K562 (cell line): ENCODE results near the gene DCAF11. TPM values are rescaled to one million over a fixed set of nuclear protein-coding genes. Genes with fewer than 3 reads are reported as not detected.

Experiments
- ATAC-seq: fragments of 200-7000 bp; cut with Tn5 transposase; 3 replicates; pipeline ENCODE4 v1.9.1; 2020; ENCODE audit warnings: moderate library complexity
- BruUV-seq: library from RNA; stranded (reverse); fragments of 400-500 nt; replicated peaks from 2 replicates; lab custom pipeline; 2021; lab: Mats Ljungman, UMichigan
- CTCF ChIA-PET: fragments of 300-600 bp; formaldehyde crosslinking; extraction: SDS; loops from one replicate; lab custom pipeline; 2021; ENCODE audit warnings: low intra/inter-chr PET ratio; lab: Yijun Ruan, JAX
- POLR2A ChIA-PET: fragments of 300-600, 350-650 bp; sonication (Branson Sonifier 250); formaldehyde crosslinking; extraction: SDS; loops from one replicate; lab custom pipeline; 2021; ENCODE audit warnings: antibody characterized with exemption, inconsistent platforms; lab: Yijun Ruan, JAX
- DNase-seq, 4 experiments: peaks; one replicate each; pipeline versions ENCODE4 v3.0.0 to v3.0.0-alpha.2; 2011 to 2018; ENCODE audit warnings: low spot score in 3 of 4, mixed read lengths in 3 of 4; ENCODE audit errors: extremely low read depth in 1 of 4
- FAIRE-seq: peaks from 2 replicates; lab custom pipeline; 2011; peaks lifted over from hg19 to GRCh38; lab: Jason Lieb, UNC
- H2AFZ ChIP-seq: 2 replicates; pipeline ENCODE4 v1.6.0; 2011; ENCODE audit warnings: low read depth, low read length, control low read depth, inconsistent platforms
- H3K27ac ChIP-seq: fragments of 200-600 bp; 3 replicates; pipeline ENCODE4 v1.8.0; 2011; ENCODE audit warnings: low read depth, mild to moderate bottlenecking, control low read depth, inconsistent platforms, low read length, moderate library complexity, mixed read lengths; ENCODE audit errors: extremely low read depth
- H3K27me3 ChIP-seq, 2 experiments: fragments of 300-600 bp in 1 of 2; 2 replicates in 1 of 2; 3 replicates in 1 of 2; pipeline versions ENCODE4 v1.6.0 to v1.8.0; 2011; ENCODE audit warnings: inconsistent platforms in 2 of 2, low read length in 2 of 2, mild to moderate bottlenecking in 1 of 2, mixed read lengths in 1 of 2, moderate library complexity in 1 of 2; ENCODE audit not compliant: control insufficient read depth in 2 of 2, insufficient read depth in 2 of 2
- H3K36me3 ChIP-seq: fragments of 300-600 bp; 3 replicates; pipeline ENCODE4 v1.8.0; 2011; ENCODE audit warnings: mild to moderate bottlenecking, low read length, inconsistent platforms; ENCODE audit not compliant: control insufficient read depth, insufficient read depth
- H3K4me1 ChIP-seq, 2 experiments: fragments of 200-600 bp in 1 of 2; replicated peaks in 1 of 2; 2 replicates in 1 of 2; 3 replicates in 1 of 2; pipeline versions ENCODE4 v1.5.1 to v1.8.0; 2011; ENCODE audit warnings: inconsistent platforms in 2 of 2, low read length in 2 of 2, mild to moderate bottlenecking in 1 of 2, mixed read lengths in 1 of 2, moderate library complexity in 1 of 2; ENCODE audit not compliant: control insufficient read depth in 2 of 2, insufficient read depth in 2 of 2
- H3K4me2 ChIP-seq: 2 replicates; pipeline ENCODE4 v1.6.1; 2011; ENCODE audit warnings: low read length, control low read depth, inconsistent platforms, mixed read lengths; ENCODE audit not compliant: insufficient read depth
- H3K4me3 ChIP-seq: fragments of 200-600 bp; sonication (generic), shearing (Covaris generic); 2 replicates; pipeline ENCODE4 v1.5.1; 2016; ENCODE audit warnings: control low read depth, inconsistent platforms
- H3K79me2 ChIP-seq: fragments of 200-600 bp; 3 replicates; pipeline ENCODE4 v1.8.0; 2011; ENCODE audit warnings: low read length, inconsistent platforms; ENCODE audit not compliant: control insufficient read depth, insufficient read depth
- H3K9ac ChIP-seq, 2 experiments: 2 replicates each; pipeline versions ENCODE4 v1.6.0 to v1.6.1; 2011; ENCODE audit warnings: low read depth in 2 of 2, low read length in 2 of 2, control low read depth in 1 of 2, inconsistent platforms in 1 of 2, mild to moderate bottlenecking in 1 of 2, mixed read lengths in 1 of 2; ENCODE audit not compliant: insufficient read depth in 1 of 2
- H3K9me1 ChIP-seq: one replicate; pipeline ENCODE4 v1.6.0; 2011; ENCODE audit warnings: inconsistent platforms, mild to moderate bottlenecking, low read length, moderate library complexity; ENCODE audit not compliant: control insufficient read depth, insufficient read depth
- H3K9me3 ChIP-seq: replicated peaks from 2 replicates; pipeline ENCODE4 v1.5.1; 2011; ENCODE audit warnings: low read depth, low read length, inconsistent platforms; ENCODE audit not compliant: control insufficient read depth, insufficient read depth
- H4K20me1 ChIP-seq: replicated peaks from 2 replicates; pipeline ENCODE4 v1.6.1; 2011; ENCODE audit warnings: low read length, inconsistent platforms, mixed read lengths; ENCODE audit not compliant: control insufficient read depth, insufficient read depth
- IRF1 ChIP-seq: sonication (generic); formaldehyde crosslinking; IDR thresholded peaks from 2 replicates; pipeline ENCODE4 v1.8.0; 2022; ENCODE audit warnings: missing genetic modification reagents, mild to moderate bottlenecking, borderline replicate concordance
- NUFIP1 ChIP-seq: fragments of 450-650 bp; IDR thresholded peaks from 2 replicates; pipeline ENCODE4 v1.6.1; 2018; ENCODE audit not compliant: partially characterized antibody
- RBFOX2 ChIP-seq: fragments of 200-400 bp; formaldehyde crosslinking; IDR thresholded peaks from 2 replicates; pipeline ENCODE4 v1.6.1; 2017; ENCODE audit warnings: low read depth, mild to moderate bottlenecking, low read length, moderate library complexity
- ZFX ChIP-seq: sonication (generic); formaldehyde crosslinking; IDR thresholded peaks from 2 replicates; pipeline ENCODE4 v1.8.0; 2022; ENCODE audit warnings: mild to moderate bottlenecking, missing genetic modification reagents, moderate library complexity
- ZNF695 ChIP-seq: fragments of 450-650 bp; formaldehyde crosslinking; IDR thresholded peaks from 2 replicates; pipeline ENCODE4 v1.4.0; 2020; ENCODE audit warnings: mild to moderate bottlenecking, moderate library complexity
- WGBS: fragments of 100-300 bp; shearing (Covaris generic); methylation state at CpG from one replicate; pipeline ENCODE4 v1.1.6; 2016; ENCODE audit warnings: low coverage, mixed read lengths; ENCODE audit not compliant: insufficient coverage; ENCODE audit errors: missing lambda C conversion rate; 5-methylcytosine and 5-hydroxymethylcytosine counted together
- in situ Hi-C: fragments of 300-500 bp; cut with MboI; formaldehyde crosslinking; loops from 4 replicates; pipeline ENCODE4 v1.15.0; 2018; ENCODE audit warnings: inconsistent platforms, mixed read lengths
- intact Hi-C: fragments of 100-400 bp; cut with micrococcal nuclease; formaldehyde crosslinking; loops from 2 replicates; pipeline ENCODE4 v1.14.2; 2022
- polyA plus RNA-seq, 8 experiments: library from polyadenylated mRNA; depleted of rRNA in 4 of 8; stranded (reverse) in 5 of 8; unstranded in 3 of 8; fragments of >200 nt; fragmentation: Nextera tagmentation in 2 of 8; fragmentation: Illumina TruSeq in 1 of 8; extraction: Ambion mirVana in 2 of 8; extraction: Trizol in 1 of 8; gene quantifications; 2 replicates each; pipeline versions ENCODE4 v1.2.1 to v1.2.3, GENCODE V29; 2011 to 2014; ENCODE audit warnings: inconsistent platforms in 1 of 8, missing spikeins in 1 of 8
- total RNA-seq, 7 experiments: library from RNA; depleted of rRNA in 6 of 7; stranded (reverse); fragments of >200 nt in 6 of 7; fragmentation: Illumina TruSeq in 2 of 7; extraction: Trizol in 2 of 7; gene quantifications; 2 replicates each; pipeline versions ENCODE4 v1.2.1 to v1.2.3, GENCODE V29; 2011 to 2021; ENCODE audit warnings: low replicate concordance in 1 of 7

The DCAF11 gene
- total and polyA plus RNA-seq, 9 of the 15 experiments (the other 6 are each of a cell fraction or from before 2014, with no cell fraction given): 8.5 to 46.2 (median 36.4) TPM

GRCh38 chr14:24100197-24100981, 14.2 kb upstream of the DCAF11 start:
- 64% methylated on average over 4 of the region's 4 CpGs for WGBS
- CTCF ChIA-PET: no interaction called here
- TSS peak; percentile 2 for BruUV-seq
- no peak overlapping the region for H3K27ac ChIP-seq
- peaks cover 3 to 4% of the 10 kb centered on the region in 2 experiments; a peak in 3 of 5 replicates for H3K4me1 ChIP-seq
- POLR2A ChIA-PET: interaction anchor here (0.6 kb wide), 2 partner anchors 35 to 735 kb away, joined by 3 read pairs; no protein-coding TSS in a partner anchor
- ATAC-seq (peak; percentile 12), FAIRE-seq (no peak), DNase-seq (no peak)
- no peaks in the 10 kb centered on the region for H3K27me3 ChIP-seq
- H4K20me1 ChIP-seq: no peaks in the 10 kb centered on the region
- H3K9me3 ChIP-seq: no peaks in the 10 kb centered on the region; the same call in 1 of the 2 replicates
- H3K4me3 ChIP-seq: no peak overlapping the region
- no peak overlapping the region for H2AFZ ChIP-seq
- no peak for TF ChIP-seq IRF1 (CRISPR knock-in tag)
- TF ChIP-seq RBFOX2: 0 out of 2 replicates have a peak, but pooled peaks have one; percentile 8
- TF ChIP-seq NUFIP1: no peak
- no peak for TF ChIP-seq ZNF695
- TF ChIP-seq ZFX: no peak
- TF ChIP-seq, all 486 proteins: peak for 1
- H3K4me2 ChIP-seq: no peak overlapping the region
- no peaks in the 10 kb centered on the region for H3K9me1 ChIP-seq
- intact Hi-C loops: no loop called here
- H3K79me2 ChIP-seq: peaks cover 16% of the 10 kb centered on the region
- H3K9ac ChIP-seq: no peak overlapping the region; a peak in 1 of 4 replicates
- peaks cover 63% of the 10 kb centered on the region; the same call in 2 of the 3 replicates for H3K36me3 ChIP-seq
- in situ Hi-C loops: no loop called here
